Kidney (tissue), 14 donors: ENCODE data around the gene IL36B. TPM values are rescaled to one million over a fixed set of nuclear protein-coding genes. Genes with fewer than 3 reads are reported as not detected.

Experiments
- DNase-seq, 5 donors: peaks; one replicate each; pipeline ENCODE4 v3.0.0-alpha.2; 2013 to 2020
- FAIRE-seq: peaks from 2 replicates; lab custom pipeline; 2012; peaks lifted over from hg19 to GRCh38; lab: Jason Lieb, UNC
- H3K27ac ChIP-seq, 2 donors: one replicate each; pipeline ENCODE4 v1.7.0; 2013; ENCODE audit warnings: low read depth in 2 of 2, low read length in 2 of 2, inconsistent platforms in 1 of 2
- H3K27me3 ChIP-seq: one replicate; pipeline ENCODE4 v1.7.1; 2013; ENCODE audit warnings: low read length, inconsistent platforms; ENCODE audit not compliant: control insufficient read depth, insufficient read depth
- H3K36me3 ChIP-seq, 3 donors: one replicate each; pipeline versions ENCODE4 v1.7.0 to v1.7.1; 2013; ENCODE audit warnings: low read length in 3 of 3, control low read depth in 1 of 3, inconsistent platforms in 1 of 3; ENCODE audit not compliant: insufficient read depth in 3 of 3, control insufficient read depth in 2 of 3
- H3K4me1 ChIP-seq, 3 donors: one replicate each; pipeline versions ENCODE4 v1.7.0 to v1.7.1; 2013; ENCODE audit warnings: low read length in 3 of 3, inconsistent platforms in 1 of 3, low read depth in 1 of 3; ENCODE audit not compliant: control insufficient read depth in 2 of 3, insufficient read depth in 2 of 3
- H3K4me3 ChIP-seq, 3 donors: one replicate each; pipeline versions ENCODE4 v1.7.0 to v1.8.1; 2013; ENCODE audit warnings: low read length in 3 of 3, control low read depth in 1 of 3, inconsistent platforms in 1 of 3
- H3K9ac ChIP-seq, 3 donors: one replicate each; pipeline versions ENCODE4 v1.7.0 to v1.7.1; 2013; ENCODE audit warnings: low read length in 3 of 3, control low read depth in 1 of 3, inconsistent platforms in 1 of 3
- H3K9me3 ChIP-seq, 3 donors: one replicate each; pipeline versions ENCODE4 v1.7.0 to v1.7.1; 2013; ENCODE audit warnings: low read length in 3 of 3, control low read depth in 1 of 3, inconsistent platforms in 1 of 3; ENCODE audit not compliant: control insufficient read depth in 2 of 3, insufficient read depth in 1 of 3
- CTCF ChIP-seq: IDR thresholded peaks from 3 replicates; pipeline ENCODE4 v1.5.1; 2012; ENCODE audit warnings: mild to moderate bottlenecking, moderate library complexity, borderline replicate concordance; ENCODE audit not compliant: insufficient read depth; ENCODE audit errors: extremely low read depth
- intact Hi-C: fragments of 100-400 bp; cut with DNase I; formaldehyde crosslinking; loops from one replicate; pipeline ENCODE4 v1.11.1; 2022
- polyA plus RNA-seq: library from polyadenylated mRNA; stranded (reverse); fragments of 350-450 nt; fragmentation: Illumina TruSeq; extraction: RNeasy Lipid Tissue Mini Kit (QIAGEN cat#74804); gene quantifications from one replicate; pipeline ENCODE4 v1.2.3, GENCODE V29; 2014; ENCODE audit warnings: low read depth, low replicate concordance; ENCODE audit not compliant: insufficient read depth
- total RNA-seq: library from RNA; stranded (reverse); fragmentation: NEBNext Ultra II Directional; extraction: Animal tissue kit (Norgen Biotek cat#: 25700); gene quantifications from one replicate; pipeline ENCODE4 v1.2.1, GENCODE V29; 2021
- donor health status: control.
- donor health status: control.
- donor health status: control.
- donor health status: control.
- donor health status: control.
- donor health status: DM: yes; HTN: yes; CAD: no.
- donor health status: Normal renal cell carcinoma (clear cell type).

Gene IL36B
- total and polyA plus RNA-seq, 2 donors from 2014 or later, result not detected

GRCh38 chr2:113013336-113013661 is 39.4 kb downstream of the IL36B start:
- DNase-seq, result no peak
- Histone ChIP-seq H3K27me3 (no peaks in the 10 kb centered on the region), H3K36me3 (no peaks in the 10 kb centered on the region), H3K9ac (no peak overlapping the region), H3K27ac (no peak overlapping the region), H3K4me3 (no peak overlapping the region), H3K9me3 (no peaks in the 10 kb centered on the region), H3K4me1 (no peaks in the 10 kb centered on the region)
- no peak for FAIRE-seq
- TF ChIP-seq CTCF, result no peak
- intact Hi-C loops, result no loop called here

GRCh38 chr2:113012436-113013335 is 40.0 kb downstream of the IL36B start:
- intact Hi-C loops, result no loop called here

GRCh38 chr2:113011108-113011507 is 41.6 kb downstream of the IL36B start:
- Histone ChIP-seq H3K27ac (no peak overlapping the region), H3K27me3 (no peaks in the 10 kb centered on the region), H3K9me3 (no peaks in the 10 kb centered on the region), H3K36me3 (no peaks in the 10 kb centered on the region), H3K4me1 (no peaks in the 10 kb centered on the region), H3K9ac (no peak overlapping the region), H3K4me3 (no peak overlapping the region)
- intact Hi-C loops, result no loop called here
- no peak for TF ChIP-seq CTCF
- no peak for DNase-seq
- FAIRE-seq, result no peak

More at GRCh38 chr2:113012436-113013335, 40.0 kb downstream of the IL36B start:
- DNase-seq (no peak), FAIRE-seq (no peak)
- TF ChIP-seq CTCF, result no peak
- no peaks in the 10 kb centered on the region for H3K4me1 ChIP-seq
- H3K9ac ChIP-seq, result no peak overlapping the region
- no peak overlapping the region for H3K27ac ChIP-seq
- H3K27me3 ChIP-seq, result no peaks in the 10 kb centered on the region
- H3K36me3 ChIP-seq, result no peaks in the 10 kb centered on the region
- no peaks in the 10 kb centered on the region for H3K9me3 ChIP-seq
- no peak overlapping the region for H3K4me3 ChIP-seq

GRCh38 chr2:113010088-113010487 is 42.6 kb downstream of the IL36B start:
- no peak overlapping the region for H3K27ac ChIP-seq
- no peaks in the 10 kb centered on the region for H3K4me1 ChIP-seq
- intact Hi-C loops, result no loop called here
- no peak overlapping the region for H3K9ac ChIP-seq
- no peak for TF ChIP-seq CTCF
- H3K4me3 ChIP-seq, result no peak overlapping the region
- no peaks in the 10 kb centered on the region for H3K9me3 ChIP-seq
- no peaks in the 10 kb centered on the region for H3K36me3 ChIP-seq
- H3K27me3 ChIP-seq, result no peaks in the 10 kb centered on the region
- DNase-seq (no peak), FAIRE-seq (no peak)
